Ramos (cell line): Measurements from ENCODE around the gene SF3B5.
"Not testable (repeated sequence)": the region's sequence is repeated elsewhere in the genome, so short reads cannot be mapped to it uniquely, and the experiment has no call there.

Experiments
- in situ Hi-C: fragments of 300-500 bp; cut with MboI; formaldehyde crosslinking; loops from one replicate; pipeline ENCODE4 v1.14.3; 2022; ENCODE audit warnings: low sequenced_read_pairs; ENCODE audit not compliant: unreplicated experiment

The SF3B5 gene

DNA sequence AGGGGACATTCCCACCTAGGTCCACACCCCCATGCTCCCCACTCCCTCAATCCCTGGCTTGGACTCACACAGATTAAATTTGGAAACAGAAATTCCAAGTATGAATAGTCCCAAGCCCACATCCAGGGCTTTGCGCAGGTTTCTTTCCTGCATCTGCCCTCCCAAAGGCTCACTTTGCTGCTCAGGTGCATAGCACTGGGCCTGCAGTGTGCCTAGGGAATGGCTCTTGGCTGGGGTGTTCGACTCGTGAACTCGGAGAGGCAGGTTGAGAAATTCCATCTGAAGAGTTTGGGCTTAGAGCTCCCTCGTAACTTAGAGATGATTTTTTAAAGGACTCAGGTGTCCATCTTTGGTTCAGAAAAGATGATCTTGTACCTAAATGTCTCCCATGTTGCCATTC is 14.8 kb upstream of the SF3B5 start:
- in situ Hi-C loops, result no loop called here

DNA sequence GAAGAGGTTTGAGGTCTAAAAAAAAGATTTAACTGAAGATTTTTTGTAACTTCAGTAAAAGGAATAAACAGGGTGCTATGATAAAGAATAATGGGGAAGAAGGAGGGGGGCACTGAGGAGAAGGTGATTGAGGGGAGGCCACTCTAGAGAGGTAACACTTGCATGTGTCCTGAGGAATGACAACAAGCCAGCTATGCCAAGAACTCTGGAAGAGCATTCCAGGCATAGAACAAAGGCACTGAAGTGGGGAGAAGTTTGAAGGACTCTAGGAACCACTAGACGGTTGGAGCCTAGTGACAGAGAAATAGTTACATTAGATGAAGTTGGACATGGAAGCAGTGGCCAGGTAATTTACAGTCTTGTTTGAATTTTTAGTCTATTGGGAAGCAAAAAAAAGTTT is 10.8 kb upstream of the SF3B5 start:
- in situ Hi-C loops, result loop anchor here (10.0 kb wide), 1 partner anchor 379 kb away; no protein-coding TSS in a partner anchor

DNA sequence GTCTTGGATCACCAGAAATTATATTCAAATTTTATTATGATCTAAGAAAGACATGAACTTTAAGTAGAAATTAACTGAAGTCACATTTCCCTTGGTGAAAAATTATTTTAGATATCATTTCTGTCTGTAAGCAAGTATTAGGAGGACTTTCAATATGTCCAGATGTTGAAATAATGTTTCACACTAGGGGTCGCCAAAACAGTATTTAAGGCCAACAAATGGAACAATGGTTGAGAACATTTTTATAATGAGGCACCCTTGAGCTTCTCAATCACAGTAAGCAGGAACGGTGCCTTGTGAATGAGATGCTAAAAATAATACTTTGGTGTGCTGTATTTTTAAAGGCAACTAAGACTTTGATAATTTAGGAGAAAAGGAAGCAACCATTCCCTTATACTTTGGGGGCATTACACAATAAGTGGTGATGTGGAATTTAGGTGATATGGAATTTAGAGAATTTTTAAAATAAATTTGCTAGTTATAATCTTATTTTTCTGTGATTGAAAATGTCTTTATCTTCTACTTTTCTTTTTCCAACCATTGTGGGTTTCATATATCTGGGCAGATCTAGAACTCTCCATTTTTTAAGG is 9.6 kb upstream of the SF3B5 start:
- in situ Hi-C loops, result loop anchor here (10.0 kb wide), 1 partner anchor 380 kb away; no protein-coding TSS in a partner anchor

DNA sequence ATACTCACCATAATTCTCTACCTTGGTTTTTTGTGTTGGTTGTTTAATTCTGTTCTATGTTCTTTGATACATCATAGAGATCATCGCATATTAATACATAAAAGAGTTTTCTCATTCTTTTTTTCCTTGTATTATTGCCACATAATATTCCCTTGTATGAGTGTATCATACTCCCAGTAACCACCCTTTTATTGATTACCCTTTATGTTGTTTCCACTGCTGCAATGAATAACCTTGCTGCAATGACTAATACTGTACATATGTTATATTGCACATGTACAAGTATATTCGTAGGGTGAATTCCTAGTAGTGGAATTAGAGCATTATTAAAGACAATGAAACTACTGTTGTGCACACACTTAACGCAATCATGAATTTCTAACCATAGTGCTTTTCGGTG is 9.1 kb upstream of the SF3B5 start:
- in situ Hi-C loops, result loop anchor here (10.0 kb wide), 1 partner anchor 380 kb away; no protein-coding TSS in a partner anchor

DNA sequence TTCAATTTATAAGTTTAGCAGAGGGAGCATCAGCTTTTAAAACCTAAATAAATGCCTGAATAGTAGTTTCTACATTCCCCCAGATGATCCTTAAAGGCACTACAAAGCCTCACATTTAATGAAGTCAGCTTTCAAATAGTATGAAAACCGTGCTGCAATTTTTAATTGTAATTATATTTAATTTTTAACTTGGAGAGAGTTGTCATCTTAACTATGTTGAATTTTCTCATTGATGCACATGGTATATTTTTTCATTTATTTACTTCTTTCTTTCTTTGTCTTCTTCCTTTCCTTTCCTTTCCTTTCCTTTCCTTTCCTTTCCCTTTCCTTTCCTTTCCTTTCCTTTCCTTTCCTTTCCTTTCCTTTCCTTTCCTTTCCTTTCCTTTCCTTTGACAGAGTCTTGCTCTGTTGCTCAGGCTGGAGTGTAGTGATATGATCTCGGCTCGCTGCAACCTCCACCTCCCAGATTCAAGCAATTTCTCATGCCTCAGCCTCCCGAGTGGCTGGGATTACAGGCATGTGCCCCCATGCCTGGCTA is 7.7 kb upstream of the SF3B5 start:
- in situ Hi-C loops, result loop anchor here (10.0 kb wide), 1 partner anchor 382 kb away; no protein-coding TSS in a partner anchor

DNA sequence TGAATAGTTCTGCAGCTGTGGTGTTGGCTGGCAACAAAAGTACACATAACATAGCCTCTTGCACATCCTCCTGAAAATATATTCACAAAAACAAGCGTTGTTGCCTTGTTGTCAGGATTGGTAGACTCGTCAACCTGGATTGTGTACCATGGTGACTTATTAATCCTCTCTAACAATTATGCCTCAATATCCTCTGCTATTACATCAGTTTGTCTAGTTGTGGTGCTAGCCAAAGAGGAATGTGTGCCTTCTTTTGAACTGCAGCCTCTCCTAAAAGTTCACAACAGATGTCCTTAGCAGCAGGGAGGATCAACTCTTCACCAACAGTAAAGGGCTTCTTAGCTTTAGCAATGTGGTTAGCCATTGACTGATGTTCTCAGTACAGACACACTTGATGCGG is 3.6 kb upstream of the SF3B5 start:
- in situ Hi-C loops, result loop anchor here (5.0 kb wide), 1 partner anchor 118 kb away; no protein-coding TSS in a partner anchor

DNA sequence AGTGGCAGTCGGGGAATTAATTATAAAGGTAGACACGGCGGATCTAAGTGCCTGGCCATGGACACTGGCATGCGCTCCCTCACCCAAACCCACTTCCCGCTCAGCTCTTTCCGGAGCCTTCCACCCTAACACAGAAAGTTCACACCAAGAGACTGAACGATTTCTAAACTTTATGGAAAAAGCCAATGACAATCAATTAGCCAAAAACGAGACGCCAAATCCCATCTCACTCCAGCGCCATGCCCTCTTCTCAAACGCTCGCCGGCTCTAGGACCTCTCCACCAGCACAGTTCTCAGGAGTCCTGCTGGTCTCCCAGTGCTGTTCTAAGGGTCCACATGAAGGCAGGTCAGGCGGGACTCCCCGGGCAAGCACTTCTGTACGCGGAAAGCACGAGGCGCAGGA is 641 bp downstream of the SF3B5 start:
- in situ Hi-C loops, result loop anchor here (5.0 kb wide), 1 partner anchor 123 kb away; no protein-coding TSS in a partner anchor

DNA sequence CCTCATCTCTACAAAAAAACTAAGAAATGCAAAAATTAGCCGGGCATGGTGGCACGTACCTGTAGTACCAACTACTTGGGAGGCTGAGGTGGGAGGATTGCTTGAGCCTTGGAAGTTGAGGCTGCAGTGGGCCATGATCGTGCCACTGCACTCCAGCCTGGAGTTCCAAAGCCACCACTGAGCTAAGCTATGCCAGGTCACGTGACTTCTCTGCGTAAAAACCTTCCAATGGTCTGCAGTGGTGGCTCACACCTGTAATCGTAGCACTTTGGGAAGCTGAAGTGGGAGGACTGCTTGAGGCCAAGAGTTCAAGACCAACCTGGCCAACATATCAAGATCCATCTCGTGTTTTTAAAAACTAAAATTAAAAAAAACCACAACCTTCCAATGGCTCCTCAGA is 1.7 kb downstream of the SF3B5 start:
- in situ Hi-C loops, result no loop called here

DNA sequence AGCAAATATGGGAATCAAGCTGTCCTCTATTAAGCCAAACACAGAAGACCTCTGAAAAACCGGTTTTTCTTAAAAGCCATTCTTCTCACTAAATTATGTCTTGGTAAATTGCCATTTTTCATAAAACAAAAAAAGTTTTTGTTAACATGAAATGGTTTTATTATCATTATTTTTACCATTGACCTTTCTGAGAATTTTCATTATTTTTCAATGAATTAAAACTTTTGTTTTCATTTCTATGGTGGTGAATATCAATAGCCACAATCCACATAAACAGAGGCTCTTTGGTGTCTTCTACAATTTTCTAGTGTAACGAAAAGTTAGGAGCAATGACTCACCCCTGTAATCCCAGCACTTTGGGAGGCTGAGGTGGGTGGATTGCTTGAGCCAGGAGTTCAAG is 2.1 kb downstream of the SF3B5 start:
- in situ Hi-C loops, result no loop called here

DNA sequence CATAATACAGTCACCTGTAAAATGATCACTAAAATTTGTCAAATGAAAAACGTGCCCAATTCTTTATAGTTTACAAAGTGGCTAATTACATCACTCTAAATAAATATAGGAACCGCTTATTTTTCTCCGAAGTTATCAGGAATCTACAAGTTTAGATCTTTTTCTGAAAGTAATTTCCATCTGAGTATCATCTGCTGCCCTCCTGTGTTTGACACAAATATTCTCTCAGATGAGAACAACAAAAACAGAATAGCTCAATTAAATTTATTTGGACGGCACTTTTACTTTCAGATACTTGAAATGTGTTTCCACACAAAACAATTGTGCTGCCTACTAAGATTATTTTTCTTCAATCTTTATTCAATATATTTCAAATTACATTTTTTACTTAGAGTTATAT is 5.0 kb downstream of the SF3B5 start:
- in situ Hi-C loops, result no loop called here

DNA sequence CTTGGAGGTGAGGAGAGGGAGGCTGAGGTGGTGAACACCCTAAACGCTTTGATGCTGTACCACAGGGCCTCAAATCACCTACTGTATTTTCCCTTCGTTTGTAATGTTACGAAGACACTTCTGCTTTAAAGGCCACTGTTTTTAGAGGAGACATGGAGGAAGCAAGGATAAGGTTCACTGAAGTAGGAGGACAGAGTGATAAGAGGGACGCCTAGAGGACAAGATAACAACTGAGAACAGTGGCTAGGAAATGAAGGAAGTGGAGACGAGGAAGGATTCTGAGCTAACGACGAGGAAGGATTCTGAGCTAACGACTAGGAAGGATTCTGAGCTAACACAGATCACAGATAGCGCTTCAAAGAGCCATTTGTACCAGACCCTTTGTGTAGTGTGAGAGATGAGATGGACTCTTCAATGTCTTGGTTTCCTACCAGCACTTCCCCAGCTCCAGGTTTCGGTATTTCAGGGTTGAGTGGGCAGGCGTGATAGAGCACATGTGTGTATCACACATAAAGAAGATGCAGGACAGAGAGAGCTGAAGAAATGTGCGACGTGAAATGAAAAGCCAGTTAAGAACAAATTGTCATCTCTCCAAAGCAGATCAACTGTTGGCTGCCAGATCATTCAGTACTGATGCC is 7.5 kb downstream of the SF3B5 start:
- in situ Hi-C loops, result no loop called here

DNA sequence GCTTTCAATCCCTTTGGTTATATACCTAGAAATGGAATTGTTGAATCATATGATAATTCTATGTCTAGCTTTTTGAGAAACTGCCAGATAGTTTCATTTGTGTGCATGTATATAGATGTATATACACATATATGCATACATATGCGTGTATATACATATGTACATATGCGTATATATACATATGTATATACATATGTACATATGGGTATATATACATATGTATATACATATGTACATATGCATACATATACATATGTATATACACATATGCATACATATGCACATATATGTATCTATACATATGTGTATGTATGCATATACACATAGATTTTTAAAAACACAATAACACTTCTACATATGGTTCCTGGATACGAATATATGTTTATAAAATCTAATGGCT is 8.4 kb downstream of the SF3B5 start:
- in situ Hi-C loops, result no loop called here

DNA sequence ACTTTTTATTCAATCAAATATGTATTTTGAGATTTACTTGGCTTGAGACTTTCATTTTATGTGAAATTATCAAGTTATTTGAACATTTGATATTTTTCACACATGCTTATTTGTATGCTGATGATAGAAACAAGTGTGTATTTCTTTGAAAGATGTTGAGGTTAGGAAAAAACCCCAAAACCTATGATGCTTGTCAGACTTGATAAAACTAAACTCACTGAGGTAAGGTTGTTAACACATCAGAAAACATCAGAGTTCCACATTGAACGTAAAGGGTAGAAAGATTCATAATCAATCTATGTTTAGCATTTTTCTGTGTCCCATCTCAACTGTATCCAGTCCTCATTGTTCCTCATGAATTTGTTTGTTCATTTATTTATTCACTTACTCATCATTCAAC is 12.2 kb downstream of the SF3B5 start:
- in situ Hi-C loops, result no loop called here

DNA sequence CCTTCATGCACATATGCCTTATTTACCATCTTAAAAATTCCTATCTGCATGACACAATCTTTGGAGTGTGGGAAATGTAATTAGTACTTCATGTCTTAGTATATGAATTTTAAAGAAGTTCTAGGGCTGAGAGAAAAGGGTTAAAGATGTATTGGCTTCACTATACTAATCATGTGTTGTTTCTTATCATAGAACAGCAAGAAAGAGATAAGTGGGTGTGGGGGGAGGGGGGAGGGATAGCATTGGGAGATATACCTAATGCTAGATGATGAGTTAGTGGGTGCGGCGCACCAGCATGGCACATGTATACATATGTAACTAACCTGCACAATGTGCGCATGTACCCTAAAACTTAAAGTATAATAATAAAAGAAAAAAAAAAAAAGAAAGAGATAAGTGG is 13.0 kb downstream of the SF3B5 start:
- in situ Hi-C loops, result not testable (repeated sequence)

DNA sequence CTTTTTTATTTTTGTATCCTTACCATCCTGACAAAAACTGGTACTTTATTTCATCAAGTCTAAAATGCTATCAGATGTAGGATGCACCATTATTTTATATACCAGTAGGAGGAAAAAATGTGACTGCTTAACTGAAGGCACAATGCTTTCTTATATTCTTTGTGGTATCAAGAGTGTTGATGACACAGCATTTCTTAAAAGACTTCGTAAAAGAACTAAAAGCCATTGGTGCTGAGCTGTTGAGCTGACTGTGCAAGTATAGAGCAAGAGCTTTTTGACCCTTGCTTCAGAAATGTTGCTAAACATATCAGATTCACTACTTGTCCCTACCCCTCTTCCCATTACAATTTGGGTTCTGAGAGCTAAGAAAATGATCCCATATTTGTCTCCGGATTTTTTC is 17.5 kb downstream of the SF3B5 start:
- in situ Hi-C loops, result no loop called here

DNA sequence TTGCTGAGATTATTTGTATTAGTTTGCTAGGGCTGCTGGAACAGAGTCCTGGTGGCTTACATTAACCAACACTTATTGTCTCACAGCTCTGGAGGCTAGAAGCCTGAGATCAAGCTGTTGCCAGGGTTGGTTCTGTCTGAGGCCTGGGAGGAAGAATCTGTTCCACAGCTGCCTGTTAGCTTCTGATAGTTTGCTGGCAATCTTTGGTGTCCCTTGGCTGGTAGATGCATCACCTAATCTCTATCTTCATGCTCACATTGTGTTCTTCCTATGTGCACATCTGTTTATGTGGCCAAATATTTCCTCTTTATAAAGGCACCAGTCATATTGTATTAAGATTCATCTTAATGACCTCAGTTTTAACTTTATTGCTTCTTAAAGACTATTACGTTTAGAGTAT is 19.5 kb downstream of the SF3B5 start:
- in situ Hi-C loops, result no loop called here

DNA sequence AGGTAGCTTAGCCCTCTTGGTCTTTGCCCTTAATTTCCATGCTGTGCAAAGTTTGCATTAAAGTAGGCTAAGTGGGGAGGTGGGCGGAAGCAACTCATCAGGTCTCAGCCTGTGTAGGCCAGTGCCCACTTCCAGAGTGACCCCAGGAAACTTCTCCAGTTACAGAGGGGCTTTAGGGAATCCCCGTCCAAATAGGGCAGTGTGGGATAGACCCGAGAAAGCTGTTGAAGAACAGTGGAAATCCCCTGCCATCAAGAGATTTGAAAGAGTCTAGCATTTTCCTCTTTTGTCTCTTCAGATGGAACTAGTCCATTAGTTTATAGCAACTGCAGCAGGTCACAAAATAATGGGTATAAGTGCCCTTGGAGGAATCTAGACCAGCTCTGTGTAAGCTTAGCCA is 20.2 kb downstream of the SF3B5 start:
- in situ Hi-C loops, result no loop called here

DNA sequence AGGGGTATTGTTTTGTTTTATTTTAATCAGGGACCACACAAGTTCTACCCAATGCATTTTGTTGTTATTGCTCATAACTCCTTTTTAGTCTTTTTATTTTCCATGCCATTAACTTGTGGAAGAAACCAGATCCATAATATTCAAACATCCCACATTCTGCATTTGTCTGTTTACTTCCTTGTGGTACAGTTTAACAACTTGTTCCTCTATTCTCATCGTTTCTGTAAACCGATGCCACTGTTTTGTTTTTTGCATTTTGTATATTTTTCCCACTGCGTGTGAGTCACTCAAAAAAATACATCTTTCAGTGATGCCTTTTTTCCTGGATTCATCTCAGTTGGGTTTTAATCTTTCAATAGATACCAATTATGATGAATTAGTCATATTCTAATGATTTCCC is 22.3 kb downstream of the SF3B5 start:
- in situ Hi-C loops, result no loop called here

DNA sequence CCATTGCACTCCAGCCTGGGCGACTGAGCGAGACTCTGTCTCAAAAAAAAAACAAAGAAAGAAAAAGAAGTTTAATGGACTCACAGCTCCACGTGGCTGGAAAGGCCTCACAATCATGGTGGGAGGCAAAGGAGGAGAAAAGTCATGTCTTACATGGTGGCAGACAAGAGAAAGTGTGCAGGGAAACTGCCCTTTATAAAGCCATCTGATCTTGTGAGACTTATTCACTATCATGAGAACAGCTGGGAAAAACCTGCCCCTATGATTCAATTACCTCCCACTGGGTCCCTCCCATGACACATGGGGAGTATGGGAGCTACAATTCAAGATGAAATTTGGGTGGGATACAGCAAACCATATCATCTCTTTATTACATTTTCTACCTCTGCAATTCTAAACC is 25.9 kb downstream of the SF3B5 start:
- in situ Hi-C loops, result no loop called here

DNA sequence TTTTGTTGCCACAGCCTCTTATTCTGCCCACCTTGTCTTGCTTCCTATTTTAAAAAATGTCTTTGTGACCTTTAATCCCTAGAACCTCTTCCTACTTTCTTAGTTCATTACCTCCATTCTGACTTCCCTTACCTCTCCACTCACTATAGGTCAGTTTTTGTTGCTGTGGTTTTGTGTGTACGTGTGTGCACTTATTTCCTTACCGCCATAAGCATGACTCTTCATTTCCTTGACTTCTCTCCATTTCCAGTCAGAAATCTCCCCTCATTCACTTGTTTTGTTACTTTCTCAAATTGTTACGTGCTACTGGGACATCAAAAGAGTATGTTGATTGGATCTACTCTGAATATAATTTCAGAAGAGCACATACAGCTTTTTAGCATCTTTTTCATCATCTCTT is 26.6 kb downstream of the SF3B5 start:
- in situ Hi-C loops, result no loop called here

DNA sequence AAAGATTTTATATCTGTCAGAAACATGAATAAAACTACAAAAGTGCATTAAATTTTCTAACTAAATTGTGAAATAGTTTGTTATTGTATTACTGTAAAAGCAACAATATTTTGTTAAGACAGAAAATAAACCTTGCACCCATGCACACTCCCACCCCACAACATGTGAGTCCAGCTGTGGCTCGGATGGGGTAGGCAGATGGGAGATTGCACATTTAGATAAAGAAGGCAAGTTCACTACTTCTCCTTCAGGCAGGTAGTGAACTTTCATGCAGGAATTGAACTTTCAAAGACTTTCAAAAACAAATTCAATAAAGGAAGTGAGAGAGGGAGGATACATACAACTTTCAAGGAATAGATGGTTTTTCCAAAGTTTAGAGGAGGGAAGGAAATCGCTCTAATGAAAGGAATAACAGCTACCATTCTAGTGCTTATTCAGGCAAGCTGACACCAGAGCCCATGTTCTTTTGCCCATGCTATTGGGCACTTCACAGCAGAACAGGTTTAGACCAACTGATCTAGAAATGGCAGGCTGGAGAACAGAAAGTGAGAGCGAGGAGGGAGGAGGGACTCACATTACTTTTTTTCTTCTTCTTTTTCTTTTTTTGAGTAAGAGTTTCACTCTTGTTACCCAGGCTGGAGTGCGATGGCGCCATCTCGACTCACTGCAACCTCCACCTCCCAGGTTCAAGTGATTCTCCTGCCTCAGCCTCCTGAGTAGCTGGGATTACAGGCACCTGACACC is 28.5 kb downstream of the SF3B5 start:
- in situ Hi-C loops, result no loop called here
